Measurements from ENCODE around the gene RPTOR. TPM values are rescaled to one million over a fixed set of nuclear protein-coding genes. Genes with fewer than 3 reads are reported as not detected.
A peak's percentile ranks its signal among the peaks of the same experiment; 100 is the strongest.

Gene RPTOR
- total RNA-seq, 1 donor = 27.9 TPM

DNA sequence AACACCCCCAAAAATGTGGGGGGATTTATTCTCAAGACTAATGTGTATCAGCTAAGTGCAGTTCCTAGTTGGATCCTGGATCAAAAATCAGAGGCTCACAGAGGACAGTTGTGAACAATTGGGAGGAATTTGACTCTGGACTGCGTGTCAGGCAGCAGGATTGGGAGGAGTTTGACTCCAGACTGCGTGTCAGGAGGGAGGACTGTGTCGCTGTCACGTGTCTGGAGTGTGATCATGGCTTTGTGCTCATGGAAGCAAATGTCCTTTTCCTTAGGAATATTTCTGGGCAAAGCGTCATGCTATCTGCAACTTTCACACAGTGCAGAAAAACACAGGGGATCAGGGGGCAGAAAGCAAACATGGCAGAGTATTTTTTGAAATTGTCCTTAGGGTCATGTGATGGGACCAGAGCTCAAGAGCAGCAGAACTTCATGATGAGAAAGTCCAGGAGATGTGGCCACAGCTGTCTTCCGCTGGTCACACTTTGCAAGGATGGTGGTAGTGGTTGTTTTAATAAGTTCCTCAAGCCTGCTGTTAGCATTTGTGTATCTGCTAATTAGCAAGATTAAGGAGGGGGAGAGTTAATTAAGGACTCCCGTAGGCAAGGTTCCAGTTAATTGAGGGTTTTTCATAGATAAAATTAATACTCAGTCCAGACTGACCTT, 325.0 kb downstream of the RPTOR start:
- no peak overlapping the region for H2AFZ ChIP-seq (ENCODE audit: low read length)
- H3K4me3 ChIP-seq (ENCODE audit: insufficient read depth, low read length) = no peak overlapping the region
- no peak overlapping the region for H3K27ac ChIP-seq (ENCODE audit: low read depth, low read length)
- H4K20me1 ChIP-seq (ENCODE audit: insufficient read depth, low read length) = no peaks in the 10 kb centered on the region
- no peaks in the 10 kb centered on the region for H3K27me3 ChIP-seq (ENCODE audit: insufficient read depth, low read length)
- no peaks in the 10 kb centered on the region for H3K9me3 ChIP-seq (ENCODE audit: low read depth, low read length)
- no peaks in the 10 kb centered on the region for H3K79me2 ChIP-seq (ENCODE audit: insufficient read depth, low read length)
- TF ChIP-seq CTCF (IDR thresholded peaks at IDR 0.05; ENCODE audit: extremely low read depth, low read depth, low read length) = no peak
- H3K36me3 ChIP-seq (ENCODE audit: insufficient read depth, low read length) = no peaks in the 10 kb centered on the region
- peak; percentile 62 for DNase-seq (ENCODE audit: insufficient read length, low spot score, missing footprints)
- peaks cover 10% of the 10 kb centered on the region for H3K4me1 ChIP-seq (ENCODE audit: insufficient read depth, low read length)
- no peak overlapping the region for H3K4me2 ChIP-seq (ENCODE audit: insufficient read depth, low read length)

GRCh38 chr17:80870401-80870800, 325.8 kb downstream of the RPTOR start:
- no peak overlapping the region for H2AFZ ChIP-seq (ENCODE audit: low read length)
- H3K27me3 ChIP-seq (ENCODE audit: insufficient read depth, low read length) = no peaks in the 10 kb centered on the region
- no peaks in the 10 kb centered on the region for H3K9me3 ChIP-seq (ENCODE audit: low read depth, low read length)
- DNase-seq (ENCODE audit: insufficient read length, low spot score, missing footprints) = no peak
- H3K27ac ChIP-seq (ENCODE audit: low read depth, low read length) = no peak overlapping the region
- H3K4me1 ChIP-seq (ENCODE audit: insufficient read depth, low read length) = peaks cover 10% of the 10 kb centered on the region
- no peak for TF ChIP-seq CTCF (IDR thresholded peaks at IDR 0.05; ENCODE audit: extremely low read depth, low read depth, low read length)
- no peaks in the 10 kb centered on the region for H3K79me2 ChIP-seq (ENCODE audit: insufficient read depth, low read length)
- H4K20me1 ChIP-seq (ENCODE audit: insufficient read depth, low read length) = no peaks in the 10 kb centered on the region
- H3K36me3 ChIP-seq (ENCODE audit: insufficient read depth, low read length) = no peaks in the 10 kb centered on the region
- H3K4me3 ChIP-seq (ENCODE audit: insufficient read depth, low read length) = no peak overlapping the region
- no peak overlapping the region for H3K4me2 ChIP-seq (ENCODE audit: insufficient read depth, low read length)

DNA sequence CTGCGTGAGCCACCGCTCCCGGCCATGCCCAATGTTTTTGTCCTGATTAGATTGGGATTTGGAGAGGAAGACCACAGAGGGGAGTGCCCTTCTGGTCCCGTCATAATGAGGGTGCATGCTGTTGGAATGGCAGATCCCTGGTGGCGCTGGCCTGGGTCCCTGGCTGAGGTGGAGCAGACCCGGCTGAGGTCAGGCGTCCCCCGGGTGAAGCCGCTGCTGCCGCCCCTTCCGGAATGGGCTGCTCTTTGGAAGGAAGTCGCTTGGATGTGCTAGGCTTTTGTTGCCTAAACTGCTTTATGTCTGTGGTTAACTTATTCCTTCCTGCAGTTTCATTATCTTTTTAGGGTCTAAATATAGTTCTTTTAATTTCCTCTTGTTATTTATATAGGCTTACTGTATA, 326.7 kb downstream of the RPTOR start:
- peaks cover 9% of the 10 kb centered on the region for H3K4me1 ChIP-seq (ENCODE audit: insufficient read depth, low read length)
- H3K27me3 ChIP-seq (ENCODE audit: insufficient read depth, low read length) = no peaks in the 10 kb centered on the region
- peak; percentile 49 for DNase-seq (ENCODE audit: insufficient read length, low spot score, missing footprints)
- no peak overlapping the region for H3K4me3 ChIP-seq (ENCODE audit: insufficient read depth, low read length)
- no peak for TF ChIP-seq CTCF (IDR thresholded peaks at IDR 0.05; ENCODE audit: extremely low read depth, low read depth, low read length)
- H3K36me3 ChIP-seq (ENCODE audit: insufficient read depth, low read length) = no peaks in the 10 kb centered on the region
- H2AFZ ChIP-seq (ENCODE audit: low read length) = no peak overlapping the region
- no peaks in the 10 kb centered on the region for H4K20me1 ChIP-seq (ENCODE audit: insufficient read depth, low read length)
- no peaks in the 10 kb centered on the region for H3K79me2 ChIP-seq (ENCODE audit: insufficient read depth, low read length)
- no peak overlapping the region for H3K4me2 ChIP-seq (ENCODE audit: insufficient read depth, low read length)
- no peaks in the 10 kb centered on the region for H3K9me3 ChIP-seq (ENCODE audit: low read depth, low read length)
- H3K27ac ChIP-seq (ENCODE audit: low read depth, low read length) = no peak overlapping the region

- TF ChIP-seq CTCF (IDR thresholded peaks at IDR 0.05; ENCODE audit: extremely low read depth, low read depth, low read length) = no peak
- H3K4me2 ChIP-seq (ENCODE audit: insufficient read depth, low read length) = no peak overlapping the region
- H3K27me3 ChIP-seq (ENCODE audit: insufficient read depth, low read length) = no peaks in the 10 kb centered on the region
- peaks cover 5% of the 10 kb centered on the region for H3K4me1 ChIP-seq (ENCODE audit: insufficient read depth, low read length)
- H3K27ac ChIP-seq (ENCODE audit: low read depth, low read length) = no peak overlapping the region
- no peak overlapping the region for H3K4me3 ChIP-seq (ENCODE audit: insufficient read depth, low read length)
- no peaks in the 10 kb centered on the region for H3K9me3 ChIP-seq (ENCODE audit: low read depth, low read length)
- no peaks in the 10 kb centered on the region for H4K20me1 ChIP-seq (ENCODE audit: insufficient read depth, low read length)
- H3K79me2 ChIP-seq (ENCODE audit: insufficient read depth, low read length) = no peaks in the 10 kb centered on the region
- DNase-seq (ENCODE audit: insufficient read length, low spot score, missing footprints) = peak; percentile 73
- no peak overlapping the region for H2AFZ ChIP-seq (ENCODE audit: low read length)
- H3K36me3 ChIP-seq (ENCODE audit: insufficient read depth, low read length) = no peaks in the 10 kb centered on the region
Observed at GRCh38 chr17:80872001-80872500, 327.4 kb downstream of the RPTOR start.
